Measurements from ENCODE around the gene VWA7.

Gene VWA7

DNA sequence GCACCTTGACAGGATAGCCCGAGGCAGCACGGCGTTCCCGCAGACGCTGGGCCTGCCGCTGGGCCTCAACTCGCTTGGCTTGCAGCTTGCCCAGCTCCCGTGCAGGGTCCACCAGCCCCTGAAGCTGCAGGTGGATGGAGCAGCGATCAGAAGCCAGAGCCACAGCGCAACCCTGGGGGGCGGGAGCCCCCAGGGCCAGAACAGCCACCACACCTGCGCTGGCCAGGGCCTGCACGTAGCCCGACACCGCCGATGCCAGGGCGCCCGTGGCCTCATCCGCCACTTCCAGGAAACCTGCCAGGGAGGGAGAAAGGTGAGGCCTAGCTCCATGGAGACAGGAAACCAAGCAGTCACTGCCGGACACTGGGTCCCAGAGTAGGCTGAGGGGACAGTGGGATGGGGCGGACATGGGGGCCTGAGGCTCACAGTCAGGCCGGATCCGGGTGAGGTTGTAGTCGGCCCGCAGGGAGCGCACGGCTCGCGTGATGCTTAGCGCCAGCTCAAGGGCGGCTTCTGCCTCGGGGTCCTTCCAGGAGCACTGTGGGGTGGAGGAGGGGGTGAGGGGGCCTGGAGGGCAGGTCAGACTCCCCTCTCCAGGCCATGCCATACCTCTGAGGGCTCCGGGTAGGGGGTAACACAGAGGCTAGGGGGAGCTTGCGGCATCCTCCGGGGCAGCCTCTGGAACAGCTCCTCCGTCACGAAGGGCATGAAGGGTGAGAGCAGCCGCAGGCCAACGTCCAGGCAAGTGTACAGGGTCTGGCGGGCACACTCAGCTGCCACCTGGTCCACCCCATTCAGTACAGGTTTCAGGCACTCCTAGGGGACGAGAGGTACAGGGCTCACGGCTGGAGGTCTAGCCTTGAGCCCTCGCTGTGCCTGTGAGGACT lies 2.1 kb upstream of the VWA7 start:
- no peak for DNase-seq (ENCODE audit: low read depth in 2 of 2)

DNA sequence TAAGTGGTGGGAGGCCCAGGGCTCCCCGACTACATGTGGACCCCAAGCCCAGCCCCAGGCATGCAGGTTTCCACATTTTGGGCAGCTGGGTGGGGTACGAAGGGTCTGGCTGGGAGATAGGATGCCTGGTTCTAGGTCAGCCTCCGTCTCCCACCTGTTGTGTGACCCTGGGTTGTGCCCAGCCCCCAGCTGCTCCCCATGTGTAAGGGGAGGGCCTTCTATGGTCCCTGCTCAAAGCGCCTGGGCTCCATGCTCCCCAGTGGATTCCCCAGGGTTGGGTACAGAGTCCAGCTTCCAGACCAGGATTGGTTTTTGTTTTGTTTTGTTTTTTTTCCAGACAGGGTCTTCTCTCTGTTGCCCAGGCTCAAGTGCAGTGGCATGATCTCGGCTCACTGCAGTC lies 1.1 kb upstream of the VWA7 start:
- no peak for DNase-seq (ENCODE audit: low read depth in 2 of 2)

DNA sequence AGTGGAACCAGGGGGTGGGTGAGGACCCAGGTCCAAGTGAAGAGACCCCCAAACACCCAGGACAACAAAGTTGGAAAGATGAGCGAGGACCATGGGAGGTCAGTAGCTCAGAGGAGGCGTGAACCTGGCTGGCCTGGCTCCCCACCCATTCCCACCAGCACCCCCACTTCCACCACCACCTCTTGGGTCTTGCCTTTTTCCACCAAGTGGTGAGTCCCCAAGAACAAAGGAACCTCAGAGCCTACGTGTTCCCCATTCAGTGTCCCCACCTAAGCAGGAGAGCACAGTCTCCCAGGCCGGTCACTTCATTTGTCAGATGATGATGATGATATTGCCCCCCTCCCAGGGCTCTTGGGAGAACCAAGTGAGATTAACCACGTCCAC lies 531 bp upstream of the VWA7 start:
- DNase-seq (ENCODE audit: low read depth in 2 of 2), result no peak

DNA sequence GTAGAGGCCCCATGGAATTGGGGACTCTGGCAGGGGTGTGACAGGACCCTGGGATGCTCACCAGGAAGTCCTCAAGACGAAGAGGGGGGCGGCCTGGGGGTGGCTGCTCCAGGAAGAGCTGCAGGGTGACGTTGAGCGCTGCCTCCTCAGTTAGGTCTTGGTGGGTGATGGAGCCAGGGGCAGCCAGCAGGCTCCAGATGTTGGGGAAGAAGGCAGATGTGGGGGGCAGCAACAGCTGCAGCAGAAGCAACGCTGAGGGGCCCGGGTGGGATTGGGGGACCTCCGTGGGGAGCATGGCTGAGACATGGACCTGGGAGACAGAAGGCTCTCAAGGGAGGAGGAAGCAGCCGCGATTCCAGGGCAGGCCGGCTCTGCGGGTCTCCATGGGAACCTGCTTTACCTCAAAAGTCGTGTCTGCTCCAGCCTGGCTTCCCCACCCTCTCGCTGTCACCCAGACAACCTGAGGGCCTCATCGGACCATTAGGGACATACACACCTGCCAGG lies 591 bp downstream of the VWA7 start:
- no peak for DNase-seq (ENCODE audit: low read depth in 2 of 2)

DNA sequence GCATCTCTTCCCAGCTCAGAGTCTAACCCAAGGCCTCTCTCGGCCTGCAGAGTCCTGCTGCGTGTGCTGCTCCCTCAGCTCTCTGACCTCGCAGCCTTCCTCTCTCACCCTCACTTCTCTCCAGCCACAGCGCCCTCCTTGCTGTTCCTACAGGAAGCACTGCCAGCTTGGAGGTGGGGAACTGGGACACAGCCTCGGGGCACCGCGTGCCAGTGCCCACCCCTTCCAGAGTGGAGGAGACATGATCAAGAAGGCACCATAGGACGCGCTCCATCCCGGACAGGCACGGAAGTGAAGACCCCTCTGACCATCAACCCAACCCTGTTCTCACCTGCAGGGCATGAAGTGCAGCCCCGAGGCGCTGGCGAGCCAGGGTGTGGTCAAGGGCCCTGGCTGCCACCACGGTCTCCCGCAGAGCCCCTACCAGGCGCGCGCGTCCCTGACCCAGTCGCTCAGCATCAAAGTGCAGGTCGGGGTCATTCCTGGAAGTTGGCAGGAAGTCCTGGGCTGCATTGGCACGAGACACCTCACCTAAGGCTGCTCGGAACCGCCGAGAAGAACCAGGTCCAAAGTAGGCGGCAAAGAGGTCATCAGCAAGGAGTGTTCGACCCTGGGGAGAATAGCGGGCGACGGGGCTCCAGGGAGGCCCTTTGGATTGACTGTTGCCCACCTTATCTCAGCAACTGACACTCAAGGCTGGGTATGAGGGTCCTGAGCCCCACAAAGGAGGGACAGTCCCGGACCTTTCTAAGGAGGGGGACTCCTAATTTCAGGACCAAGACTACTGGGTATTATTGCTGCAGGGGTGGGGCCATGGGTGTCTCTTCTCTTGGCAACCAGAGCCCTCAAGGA lies 1.3 kb downstream of the VWA7 start:
- DNase-seq (ENCODE audit: low read depth in 2 of 2), result no peak

DNA sequence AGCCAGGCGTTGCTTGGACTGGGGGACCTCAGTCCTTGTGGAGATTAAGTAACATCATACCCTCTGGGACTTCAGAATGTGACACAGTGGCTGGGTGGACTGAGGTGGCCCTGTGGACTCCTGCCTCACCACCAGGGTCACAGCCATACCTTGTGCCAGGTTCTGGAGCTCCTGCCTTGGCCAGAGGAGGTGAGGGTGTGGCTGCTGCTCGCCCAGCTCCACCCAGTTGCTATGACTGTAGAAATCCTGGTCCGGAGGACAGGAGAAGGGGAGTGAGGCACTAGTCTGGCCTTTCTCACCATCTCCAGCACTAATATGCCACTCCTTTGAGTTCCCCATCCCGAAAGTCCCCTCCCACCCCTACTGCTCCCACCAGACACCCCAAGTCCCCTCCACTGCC lies 1.9 kb downstream of the VWA7 start:
- DNase-seq (ENCODE audit: low read depth in 2 of 2), result no peak

DNA sequence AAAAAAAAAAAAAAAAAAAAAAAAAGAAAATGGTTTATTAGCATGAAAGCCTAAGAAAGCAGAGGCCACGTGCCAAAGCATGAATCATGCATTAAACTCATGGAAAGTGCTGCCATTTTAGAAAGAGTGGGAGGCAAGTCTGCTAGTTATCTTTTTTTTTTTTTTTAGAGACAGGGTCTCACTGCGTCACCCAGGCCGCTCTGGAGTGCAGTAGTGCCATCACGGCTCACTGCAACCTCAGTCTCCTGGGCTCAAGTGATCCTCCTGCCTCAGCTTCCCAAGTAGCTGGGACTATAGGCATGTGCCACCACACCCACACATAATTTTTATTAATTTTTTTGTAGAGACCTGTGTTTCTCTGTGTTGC lies 5.2 kb downstream of the VWA7 start:
- DNase-seq (ENCODE audit: low read depth in 2 of 2), result peak in 1 of 2 donors; percentile 36

DNA sequence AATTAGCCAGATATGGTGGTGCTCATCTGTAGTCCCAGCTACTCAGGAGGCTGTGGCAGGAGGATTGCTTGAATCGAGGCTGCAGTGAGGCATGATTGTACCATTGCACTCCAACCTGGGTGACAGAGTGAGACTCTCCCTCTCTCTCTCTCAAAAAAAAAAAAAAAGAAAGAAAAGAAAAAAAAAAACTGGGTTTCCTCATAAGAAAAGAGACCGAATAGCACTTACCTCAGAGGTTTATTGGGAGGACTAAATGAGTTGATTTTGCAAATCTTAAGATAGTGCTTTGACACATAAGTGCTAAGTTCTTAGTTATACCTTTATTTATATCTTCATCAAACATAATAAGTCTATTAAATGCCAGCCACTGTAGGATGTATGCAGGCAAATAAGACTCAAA lies 6.3 kb downstream of the VWA7 start:
- no peak for DNase-seq (ENCODE audit: low read depth in 2 of 2)

DNA sequence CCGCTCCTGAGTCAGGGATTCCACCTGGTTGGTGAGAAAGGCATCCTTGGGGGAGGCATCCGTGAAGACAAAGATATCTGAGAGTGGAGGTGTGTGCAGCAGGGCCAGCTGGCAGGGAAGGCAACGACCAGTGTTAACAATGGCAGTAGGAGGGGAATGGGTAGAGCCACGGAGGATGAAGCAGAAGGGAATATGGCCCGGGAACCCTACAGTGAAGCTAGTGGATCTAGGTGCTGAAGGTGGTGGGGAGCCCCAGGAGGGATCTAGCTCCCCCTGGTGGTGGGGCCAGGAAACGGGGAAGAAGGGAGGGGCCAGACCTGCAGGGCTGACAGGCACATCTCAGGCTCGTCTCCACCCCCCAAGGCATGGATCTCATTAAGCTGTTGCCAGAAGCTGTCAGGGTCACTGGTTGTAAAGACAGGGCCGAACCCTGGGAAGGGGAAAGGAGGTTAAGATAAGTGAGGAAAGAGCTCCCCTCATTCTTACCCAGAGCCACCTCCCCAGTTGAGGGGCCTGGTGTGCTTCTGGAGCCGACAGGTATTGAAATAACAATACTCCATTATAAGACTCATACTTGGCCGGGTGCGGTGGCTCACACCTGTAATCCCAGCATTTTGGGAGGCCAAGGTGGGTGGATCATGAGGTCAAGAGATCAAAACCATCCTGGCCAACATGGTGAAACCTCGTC lies 7.3 kb downstream of the VWA7 start:
- DNase-seq (ENCODE audit: low read depth in 2 of 2), result peak; percentile 47 to 65

DNA sequence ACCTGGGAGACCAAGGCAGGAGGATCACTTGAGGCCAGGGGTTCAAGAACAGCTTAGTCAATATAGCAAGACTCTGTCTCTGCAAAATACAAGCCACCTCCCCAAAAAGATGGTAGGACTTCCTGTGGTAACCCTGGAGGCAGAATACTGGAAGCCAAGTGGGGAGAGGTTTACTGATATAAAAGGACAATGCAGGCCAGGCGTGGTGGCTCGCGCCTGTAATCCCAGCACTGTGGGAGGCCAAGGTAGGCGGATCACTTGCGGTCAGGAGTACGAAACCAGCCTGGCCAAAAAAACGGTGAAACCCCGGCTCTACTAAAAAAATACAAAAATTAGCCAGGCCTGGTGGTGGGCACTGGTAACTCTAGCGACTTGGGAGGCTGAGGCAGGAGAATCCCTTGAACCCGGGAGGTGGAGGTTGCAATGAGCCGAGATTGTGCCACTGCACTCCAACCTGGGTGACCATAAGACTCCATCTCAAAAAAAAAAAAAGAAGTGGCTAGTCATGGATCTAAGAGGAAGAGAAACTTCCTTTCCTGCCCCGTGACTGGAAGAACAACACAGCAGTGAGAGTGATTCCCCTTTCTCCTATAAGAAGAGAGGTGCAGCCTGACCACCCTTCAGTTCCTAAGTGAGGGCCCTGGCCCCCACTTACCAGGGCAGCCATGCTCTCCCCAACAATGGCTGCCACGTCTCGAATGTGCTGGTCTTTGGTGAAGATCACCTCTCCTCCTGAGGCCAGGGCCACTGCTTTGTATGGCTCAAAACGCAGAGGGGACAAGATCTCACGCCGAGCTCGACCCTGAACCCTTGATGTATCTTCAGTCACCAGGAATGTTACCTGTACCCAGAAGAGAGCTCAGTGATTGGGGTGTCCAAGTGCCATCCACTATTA lies 8.5 kb downstream of the VWA7 start:
- no peak for DNase-seq (ENCODE audit: low read depth in 2 of 2)

DNA sequence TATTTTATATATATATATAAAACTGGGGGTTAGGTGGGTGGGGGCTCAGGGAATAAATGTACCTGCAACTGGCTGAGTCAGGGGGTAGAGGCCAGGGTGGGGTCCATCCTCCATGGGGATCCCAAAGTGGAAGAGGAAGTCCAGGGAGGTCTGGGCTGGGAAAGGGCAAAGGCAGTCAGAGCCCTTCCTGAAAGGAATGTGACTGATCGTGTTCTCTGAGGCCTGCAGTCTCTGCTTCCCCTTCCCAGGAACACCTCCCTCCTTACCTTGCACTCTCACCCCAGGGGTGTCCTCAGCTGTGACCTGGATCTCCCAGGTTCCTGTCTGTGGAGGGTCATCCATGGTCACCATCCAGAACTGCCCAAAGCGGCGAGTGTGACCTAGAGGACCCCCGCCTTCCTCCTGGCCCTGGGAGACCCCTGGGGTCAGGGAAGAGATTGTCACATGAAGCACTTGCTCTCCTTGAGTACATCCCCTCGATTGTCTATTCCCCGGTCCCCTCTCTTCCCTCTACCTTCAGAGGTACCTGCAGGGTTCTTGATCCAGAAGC lies 10.0 kb downstream of the VWA7 start:
- DNase-seq (ENCODE audit: low read depth in 2 of 2), result no peak

DNA sequence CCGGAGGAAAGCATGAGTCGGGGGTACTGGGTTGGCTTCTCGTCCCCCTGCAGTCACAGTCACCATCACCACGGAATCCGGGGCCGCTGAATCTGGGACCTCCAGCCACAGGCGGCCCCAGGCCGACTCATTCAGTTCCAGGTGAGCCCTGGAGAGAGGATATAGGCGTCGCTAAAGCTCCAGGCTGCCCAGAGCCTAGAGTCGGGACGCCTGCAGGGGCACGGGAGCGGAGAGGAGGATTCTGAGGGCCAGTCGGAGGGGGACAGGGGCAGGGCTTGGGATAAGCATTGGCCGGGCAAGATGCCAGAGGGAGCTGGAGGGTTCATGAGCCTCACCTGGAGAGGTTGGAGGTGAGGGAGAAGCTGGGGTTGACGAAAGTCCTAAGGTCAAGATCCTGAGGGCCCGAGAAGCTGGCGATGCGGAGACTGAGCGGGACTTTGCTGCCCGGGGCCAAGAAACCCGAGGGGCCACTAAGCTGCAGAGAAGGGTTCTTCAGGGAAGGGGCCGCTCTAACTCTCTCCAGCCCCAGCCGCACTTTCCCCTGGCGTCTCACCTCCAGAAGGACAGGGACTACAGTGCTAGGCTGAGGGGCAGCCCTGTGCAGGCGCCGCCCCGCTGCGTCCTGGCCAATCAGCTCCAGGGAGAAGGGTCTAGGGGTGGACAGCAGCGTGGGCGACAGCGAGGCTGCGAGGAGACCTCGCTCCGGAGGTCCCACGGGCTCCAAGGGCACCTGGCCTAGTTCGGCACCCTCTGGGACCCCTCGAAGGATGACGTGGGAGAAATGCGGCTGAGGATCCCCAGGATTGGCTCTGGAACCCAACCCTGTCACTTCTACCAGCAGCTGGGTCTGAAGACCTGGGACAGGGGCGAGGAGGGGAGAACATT lies 11.0 kb downstream of the VWA7 start:
- DNase-seq (ENCODE audit: low read depth in 2 of 2), result no peak

DNA sequence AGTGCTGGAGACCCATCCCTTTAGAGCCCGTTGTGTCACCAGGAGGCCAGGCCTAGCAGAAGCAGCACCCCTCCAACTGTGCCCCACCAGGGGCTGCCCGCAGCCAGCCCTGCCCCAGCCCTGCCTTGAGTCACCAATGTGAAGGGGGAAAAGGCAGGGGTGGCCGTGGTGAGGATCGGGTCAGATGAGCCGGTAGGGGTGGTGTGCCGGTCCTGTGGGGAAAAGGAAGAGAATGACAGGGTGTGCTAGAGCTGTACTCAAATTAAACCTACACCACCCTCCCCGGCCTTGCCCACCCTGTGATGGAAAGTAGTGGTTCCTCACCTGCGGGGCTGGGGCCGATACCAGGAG lies 11.6 kb downstream of the VWA7 start:
- DNase-seq (ENCODE audit: low read depth in 2 of 2), result no peak

DNA sequence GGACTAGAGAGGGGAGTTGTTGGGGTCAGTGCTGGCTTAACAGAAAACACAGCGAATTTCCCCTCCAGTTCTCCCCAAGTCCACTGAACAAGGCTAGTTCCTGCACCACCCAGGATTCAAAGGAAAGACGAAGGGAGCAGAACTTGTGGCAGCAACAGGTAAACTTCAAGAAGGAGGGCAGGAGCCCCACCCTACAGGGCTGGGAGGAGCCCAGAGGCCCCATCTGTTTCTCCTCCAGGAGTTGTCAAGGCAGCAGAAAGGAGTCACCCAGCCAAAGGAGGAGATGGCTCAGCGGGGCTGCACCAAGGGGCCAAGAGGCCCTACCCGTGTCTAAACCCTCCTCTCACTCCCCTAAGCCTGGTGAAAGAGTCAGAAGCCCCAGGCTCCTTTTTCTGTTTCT lies 12.9 kb downstream of the VWA7 start:
- DNase-seq (ENCODE audit: low read depth in 2 of 2), result no peak

DNA sequence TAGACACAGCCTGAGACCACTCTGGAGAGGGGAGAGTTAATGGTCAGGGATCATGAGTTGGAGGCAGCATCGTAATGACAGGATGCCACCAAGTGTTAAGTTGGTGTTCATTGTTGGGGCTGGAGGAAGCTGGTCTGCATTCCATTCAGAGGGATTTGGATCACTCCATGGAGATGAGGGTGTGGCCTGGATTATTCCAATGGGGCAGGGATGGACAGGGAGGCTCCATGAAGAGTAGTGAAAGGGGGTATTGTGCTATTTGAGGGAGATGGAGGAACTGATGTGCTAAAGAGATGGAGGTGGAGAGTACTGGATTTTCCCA lies 13.5 kb downstream of the VWA7 start:
- DNase-seq (ENCODE audit: low read depth in 2 of 2), result no peak

DNA sequence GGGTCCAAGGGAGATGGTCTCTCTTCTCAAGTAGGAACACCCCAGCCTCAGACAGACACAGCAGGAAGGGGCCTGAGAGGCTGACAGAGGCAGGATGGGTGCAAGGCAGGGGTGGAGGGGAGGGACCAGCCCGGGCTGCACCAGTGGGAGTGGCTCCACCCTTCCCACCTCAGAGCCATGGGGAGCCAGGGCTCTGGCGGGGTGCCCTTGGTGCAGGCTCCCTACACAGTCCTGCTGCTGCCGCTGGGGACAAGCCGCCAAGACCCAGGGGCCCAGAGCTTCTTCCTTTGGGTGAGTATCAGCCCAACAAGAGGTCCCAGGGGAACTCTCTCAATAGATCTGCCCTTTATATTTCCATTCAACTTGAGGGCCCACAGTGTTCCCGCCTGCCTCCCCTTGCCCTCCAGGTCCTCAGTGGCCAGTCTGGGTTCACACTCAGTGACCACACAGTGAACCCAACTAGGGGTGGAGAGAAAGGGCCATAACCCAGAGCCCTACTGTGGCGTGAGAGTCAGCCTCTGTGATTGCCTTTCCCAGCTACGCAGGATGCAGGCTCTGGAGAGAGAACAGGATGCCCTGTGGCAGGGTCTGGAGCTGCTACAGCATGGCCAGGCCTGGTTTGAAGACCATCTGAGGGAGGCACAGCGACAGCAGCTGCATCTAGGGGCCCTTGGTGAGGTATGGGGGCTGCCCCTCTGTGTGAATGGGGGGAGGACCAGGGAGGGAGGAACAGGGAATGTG lies 14.1 kb downstream of the VWA7 start:
- DNase-seq (ENCODE audit: low read depth in 2 of 2), result no peak

DNA sequence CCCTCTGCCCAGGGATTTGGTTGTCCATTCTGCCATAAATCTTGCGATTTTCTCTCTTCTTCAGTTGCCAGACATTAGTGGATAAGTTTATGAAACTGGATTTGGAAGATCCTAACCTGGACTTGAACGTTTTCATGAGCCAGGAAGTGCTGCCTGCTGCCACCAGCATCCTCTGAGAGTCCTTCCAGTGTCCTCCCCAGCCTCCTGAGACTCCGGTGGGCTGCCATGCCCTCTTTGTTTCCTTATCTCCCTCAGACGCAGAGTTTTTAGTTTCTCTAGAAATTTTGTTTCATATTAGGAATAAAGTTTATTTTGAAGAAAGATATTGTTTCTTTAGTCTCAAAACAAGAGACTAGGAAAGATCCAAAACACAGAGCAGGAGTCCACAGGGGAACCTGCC lies 14.8 kb downstream of the VWA7 start, which contains the start of gene SAPCD1:
Gene SAPCD1, plus strand, starts transcription at position 301 of the 400 bp plus-strand sequence. CDS start 399 bp downstream, outside the sequence.
- no peak for DNase-seq (ENCODE audit: low read depth in 2 of 2)

DNA sequence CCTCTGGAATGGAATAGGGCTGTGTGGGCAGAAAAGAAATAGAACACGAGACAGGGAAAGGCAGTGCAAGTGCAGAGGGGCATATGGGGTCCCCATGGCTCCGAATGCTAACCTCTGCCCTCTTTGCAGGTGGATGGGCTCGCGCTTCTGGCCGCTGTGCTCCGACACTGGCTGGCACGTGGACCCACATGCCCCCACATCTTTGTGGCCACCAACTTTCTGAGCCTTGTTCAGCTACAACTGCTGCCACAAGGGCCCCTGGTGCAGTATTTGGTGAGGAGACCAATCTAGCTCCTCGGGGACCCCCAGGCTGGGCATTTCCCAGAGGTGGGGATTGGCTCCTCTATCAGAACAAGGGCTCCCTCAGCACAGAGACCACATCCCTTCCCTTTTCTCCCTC lies 15.8 kb downstream of the VWA7 start:
- DNase-seq (ENCODE audit: low read depth in 2 of 2), result no peak

DNA sequence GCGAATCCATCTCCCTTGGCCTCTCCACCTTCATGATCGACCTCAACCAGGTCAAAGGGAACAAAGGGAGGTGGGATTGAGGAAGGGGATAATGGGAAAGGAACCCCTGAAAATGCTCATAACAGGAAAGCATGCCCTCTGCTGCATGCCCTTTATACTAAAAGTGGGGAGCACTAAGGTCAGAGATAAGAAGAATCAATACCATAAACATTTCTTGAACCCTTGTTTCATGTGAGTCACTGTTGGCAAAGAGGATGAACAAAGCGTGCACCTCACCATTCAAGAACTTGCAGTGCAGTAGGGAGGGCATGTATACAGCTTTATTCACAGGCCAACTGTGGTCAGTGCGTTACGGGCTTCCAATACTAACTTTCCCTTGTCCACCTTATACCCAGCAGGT lies 16.3 kb downstream of the VWA7 start:
- no peak for DNase-seq (ENCODE audit: low read depth in 2 of 2)

All from stimulated activated CD8-positive, alpha-beta memory T cell treated with anti-CD3 and anti-CD28 coated beads, Interleukin-15, amount 100 ng/mL, for 4 hours (primary cell).